IMR-90 (cell line): Measurements from ENCODE around the gene CD180. TPM values are rescaled to one million over a fixed set of nuclear protein-coding genes. Genes with fewer than 3 reads are reported as not detected.

Experiments used
- ATAC-seq: fragments of 200-7000 bp; cut with Tn5 transposase; 2 replicates; pipeline ENCODE4 v1.9.1; 2020; ENCODE audit warnings: low read depth, mild to moderate bottlenecking, moderate library complexity
- BruUV-seq: library from RNA; stranded (reverse); fragments of 400-500 nt; replicated peaks from 2 replicates; lab custom pipeline; 2021; lab: Mats Ljungman, UMichigan
- CTCF ChIA-PET: fragments of 300-600 bp; formaldehyde crosslinking; extraction: SDS; loops from one replicate; lab custom pipeline; 2021; ENCODE audit warnings: antibody characterized with exemption; lab: Yijun Ruan, JAX
- POLR2A ChIA-PET: fragments of 300-600 bp; sonication (Branson Sonifier 250); formaldehyde crosslinking; loops from one replicate; lab custom pipeline; 2022; ENCODE audit warnings: antibody characterized with exemption; ENCODE audit not compliant: unreplicated experiment; lab: Charles Lee
- DNase-seq: peaks from one replicate; pipeline ENCODE4 v3.0.0; 2013
- H2AFZ ChIP-seq: replicated peaks from 2 replicates; pipeline ENCODE3; 2013; ENCODE audit warnings: low read length, mild to moderate bottlenecking; ENCODE audit not compliant: poor library complexity
- H2AK5ac ChIP-seq: 2 replicates; pipeline ENCODE4 v1.6.1; 2013; ENCODE audit warnings: low read depth, low read length, inconsistent platforms
- H2AK9ac ChIP-seq: replicated peaks from 2 replicates; pipeline ENCODE3; 2013; ENCODE audit warnings: mild to moderate bottlenecking, low read depth, low read length, moderate library complexity; ENCODE audit not compliant: poor library complexity
- H2BK120ac ChIP-seq: 2 replicates; pipeline ENCODE4 v1.6.1; 2013; ENCODE audit warnings: low read depth, low read length, inconsistent platforms
- H2BK15ac ChIP-seq: 3 replicates; pipeline ENCODE4 v1.6.1; 2013; ENCODE audit warnings: low read depth, low read length, inconsistent platforms
- H2BK20ac ChIP-seq: 2 replicates; pipeline ENCODE4 v1.6.1; 2013; ENCODE audit warnings: low read depth, mild to moderate bottlenecking, inconsistent platforms, low read length, moderate library complexity
- H2BK5ac ChIP-seq: 2 replicates; pipeline ENCODE4 v1.6.1; 2013; ENCODE audit warnings: mild to moderate bottlenecking, low read depth, low read length, inconsistent platforms; ENCODE audit not compliant: poor library complexity, severe bottlenecking
- H3K14ac ChIP-seq: replicated peaks from 2 replicates; pipeline ENCODE4 v1.6.1; 2013; ENCODE audit warnings: low read depth, low read length, inconsistent platforms
- H3K18ac ChIP-seq: 2 replicates; pipeline ENCODE4 v1.6.1; 2013; ENCODE audit warnings: low read depth, low read length, control low read depth
- H3K23ac ChIP-seq: 2 replicates; pipeline ENCODE4 v1.6.1; 2013; ENCODE audit warnings: low read depth, low read length, inconsistent platforms
- H3K27ac ChIP-seq: 2 replicates; pipeline ENCODE4 v1.5.1; 2013; ENCODE audit warnings: mild to moderate bottlenecking, control low read depth, low read length; ENCODE audit not compliant: insufficient read depth
- H3K27me3 ChIP-seq: 2 replicates; pipeline ENCODE4 v1.6.1; 2013; ENCODE audit warnings: low read length; ENCODE audit not compliant: control insufficient read depth, insufficient read depth
- H3K36me3 ChIP-seq: 2 replicates; pipeline ENCODE4 v1.6.1; 2013; ENCODE audit warnings: low read length, mixed read lengths; ENCODE audit not compliant: control insufficient read depth, insufficient read depth
- H3K4ac ChIP-seq: 2 replicates; pipeline ENCODE4 v1.6.1; 2013; ENCODE audit warnings: low read depth, low read length, inconsistent platforms
- H3K4me1 ChIP-seq: 2 replicates; pipeline ENCODE4 v1.6.1; 2013; ENCODE audit warnings: low read length, mixed read lengths; ENCODE audit not compliant: control insufficient read depth, insufficient read depth
- H3K4me2 ChIP-seq: 2 replicates; pipeline ENCODE4 v1.6.1; 2013; ENCODE audit warnings: low read depth, mild to moderate bottlenecking, control low read depth, low read length, moderate library complexity
- H3K4me3 ChIP-seq: 2 replicates; pipeline ENCODE4 v1.5.1; 2013; ENCODE audit warnings: low read depth, mild to moderate bottlenecking, control low read depth, low read length, moderate library complexity; ENCODE audit not compliant: insufficient read depth
- H3K56ac ChIP-seq: 2 replicates; pipeline ENCODE4 v1.6.1; 2013; ENCODE audit warnings: low read length, inconsistent platforms; ENCODE audit not compliant: insufficient read depth; ENCODE audit errors: extremely low read depth
- H3K79me1 ChIP-seq, 2 experiments: 2 replicates each; pipeline ENCODE4 v1.6.1; 2013; ENCODE audit warnings: low read length in 2 of 2, inconsistent platforms in 1 of 2, low read depth in 1 of 2
- H3K9ac ChIP-seq: 2 replicates; pipeline ENCODE4 v1.6.1; 2013; ENCODE audit warnings: low read depth, low read length, control low read depth
- H3K9me1 ChIP-seq: 2 replicates; pipeline ENCODE4 v1.6.1; 2013; ENCODE audit warnings: low read length, inconsistent platforms; ENCODE audit not compliant: insufficient read depth
- H3K9me3 ChIP-seq: 2 replicates; pipeline ENCODE4 v1.6.1; 2013; ENCODE audit warnings: low read length; ENCODE audit not compliant: control insufficient read depth, insufficient read depth
- H4K20me1 ChIP-seq: 2 replicates; pipeline ENCODE4 v1.6.1; 2013; ENCODE audit warnings: low read length, inconsistent platforms; ENCODE audit not compliant: insufficient read depth
- H4K5ac ChIP-seq: 2 replicates; pipeline ENCODE4 v1.6.1; 2013; ENCODE audit warnings: mild to moderate bottlenecking, low read depth, low read length, control low read depth
- H4K8ac ChIP-seq, 2 experiments: 2 replicates each; pipeline ENCODE4 v1.6.1; 2013; ENCODE audit warnings: low read depth in 2 of 2, low read length in 2 of 2, control low read depth in 1 of 2, inconsistent platforms in 1 of 2
- H4K91ac ChIP-seq: 2 replicates; pipeline ENCODE4 v1.6.1; 2013; ENCODE audit warnings: low read depth, low read length, inconsistent platforms; ENCODE audit not compliant: insufficient read depth
- BHLHE40 ChIP-seq: fragments of 150-350 bp; IDR thresholded peaks from 2 replicates; pipeline ENCODE4 v1.6.1; 2016; ENCODE audit warnings: mild to moderate bottlenecking, low read depth, low read length
- CEBPB ChIP-seq: IDR thresholded peaks from 2 replicates; pipeline ENCODE4 v1.6.1; 2012; ENCODE audit warnings: low read depth, low read length, improper control_type of control experiment
- CHD1 ChIP-seq: IDR thresholded peaks from 2 replicates; pipeline ENCODE4 v1.6.1; 2012; ENCODE audit warnings: low read depth, low read length, improper control_type of control experiment
- FOS ChIP-seq: fragments of 150-350 bp; IDR thresholded peaks from 2 replicates; pipeline ENCODE4 v1.6.1; 2016; ENCODE audit warnings: low read depth, low read length
- MAFK ChIP-seq: IDR thresholded peaks from 2 replicates; pipeline ENCODE4 v1.6.1; 2012; ENCODE audit warnings: low read depth, low read length, improper control_type of control experiment
- NFE2L2 ChIP-seq: fragments of 150-350 bp; IDR thresholded peaks from 2 replicates; pipeline ENCODE4 v1.6.1; 2016; ENCODE audit warnings: low read depth, mild to moderate bottlenecking, low read length
- POLR2A ChIP-seq: IDR thresholded peaks from 2 replicates; pipeline ENCODE4 v1.6.1; 2012; ENCODE audit warnings: mild to moderate bottlenecking, low read depth, low read length
- RAD21 ChIP-seq: IDR thresholded peaks from 2 replicates; pipeline ENCODE4 v1.6.1; 2012; ENCODE audit warnings: low read length, improper control_type of control experiment
- RFX5 ChIP-seq: IDR thresholded peaks from 2 replicates; pipeline ENCODE4 v1.8.0; 2012; ENCODE audit warnings: low read depth, mild to moderate bottlenecking, low read length, moderate library complexity
- SMC3 ChIP-seq: fragments of 150-350 bp; IDR thresholded peaks from 2 replicates; pipeline ENCODE4 v1.6.1; 2016; ENCODE audit warnings: low read depth, mild to moderate bottlenecking, antibody characterized with exemption, low read length, moderate library complexity
- WGBS, 2 experiments: methylation state at CpG; one replicate each; pipeline versions ENCODE4 v1.1.5 to v1.1.7; 2013; ENCODE audit warnings: missing lambda C conversion rate in 2 of 2; ENCODE audit not compliant: insufficient read length in 1 of 2; ENCODE audit errors: extremely low coverage in 2 of 2; 5-methylcytosine and 5-hydroxymethylcytosine counted together
- dilution Hi-C: fragments of 300-500 bp; cut with HindIII; formaldehyde crosslinking; loops from one replicate; pipeline ENCODE4 v1.14.3; 2018; ENCODE audit warnings: low sequenced_read_pairs; ENCODE audit not compliant: unreplicated experiment
- in situ Hi-C: fragments of 300-500 bp; cut with MboI; formaldehyde crosslinking; loops from 3 replicates; pipeline ENCODE4 v1.14.3; 2019; ENCODE audit warnings: low sequenced_read_pairs, inconsistent platforms, mixed read lengths
- intact Hi-C: fragments of 100-400 bp; cut with micrococcal nuclease; formaldehyde crosslinking; loops from 2 replicates; pipeline ENCODE4 v1.10.0; 2022
- polyA plus RNA-seq, 3 experiments: library from polyadenylated mRNA; depleted of rRNA; stranded (reverse); fragments of >200 nt; gene quantifications; 2 replicates each; pipeline ENCODE4 v1.2.3, GENCODE V29; 2012; ENCODE audit warnings: low replicate concordance in 1 of 3
- total RNA-seq: library from RNA; depleted of rRNA; stranded (reverse); fragments of >200 nt; gene quantifications from 2 replicates; pipeline ENCODE4 v1.2.3, GENCODE V29; 2012
- TF ChIP-seq, protein P1 (sequence below): conservative IDR thresholded peaks from 2 replicates; pipeline ENCODE4 v1.5.1; 2012; ENCODE audit warnings: mild to moderate bottlenecking, low read depth, low read length, improper control_type of control experiment
- TF ChIP-seq, protein P2 (sequence below): fragments of 150-350 bp; IDR thresholded peaks from 2 replicates; pipeline ENCODE4 v1.6.1; 2017; ENCODE audit warnings: mild to moderate bottlenecking, antibody characterized with exemption, low read length, low read depth
- TF ChIP-seq, protein P3 (sequence below): fragments of 150-350 bp; IDR thresholded peaks from 2 replicates; pipeline ENCODE4 v1.6.1; 2016; ENCODE audit warnings: low read depth, mild to moderate bottlenecking, low read length, moderate library complexity, borderline replicate concordance

The CD180 gene
- total and polyA plus RNA-seq, 2 of the 4 experiments (the other 2 are of a cell fraction), result not detected

DNA sequence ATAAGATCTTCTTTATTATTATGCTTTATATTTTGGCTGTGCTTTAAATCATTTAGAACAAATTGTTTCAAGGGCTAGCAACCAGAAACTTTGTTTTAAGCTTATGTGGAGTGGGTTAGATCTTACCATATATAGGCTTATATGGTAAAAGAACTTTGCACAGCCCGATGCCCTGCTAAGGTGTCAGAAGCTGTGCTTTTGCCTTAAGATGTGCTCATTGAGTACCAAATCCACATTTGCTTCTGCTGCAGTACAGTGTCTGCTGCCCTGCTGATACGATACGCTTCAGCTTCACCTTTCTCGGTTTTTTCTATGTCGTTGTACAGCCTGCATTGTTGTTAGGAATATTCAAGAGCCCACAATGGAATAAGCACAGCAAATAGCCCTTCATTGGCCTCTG, 34.8 kb downstream of the CD180 start:
- ATAC-seq (no peak), DNase-seq (no peak)
- Histone ChIP-seq H3K23ac (no peak overlapping the region), H3K27me3 (no peaks in the 10 kb centered on the region), H2AFZ (no peak overlapping the region), H4K20me1 (no peaks in the 10 kb centered on the region), H4K5ac (no peak overlapping the region), H2BK20ac (no peak overlapping the region), H3K14ac (no peak overlapping the region), H2AK5ac (no peak overlapping the region), H4K91ac (no peak overlapping the region), H3K4me3 (no peak overlapping the region), H3K9me3 (no peaks in the 10 kb centered on the region), H2BK15ac (no peak overlapping the region), H3K4me1 (peaks cover 2% of the 10 kb centered on the region; the same call in 1 of the 2 replicates), H4K8ac (no peak overlapping the region), H3K79me1 (no peaks in the 10 kb centered on the region), H3K36me3 (peaks cover 21% of the 10 kb centered on the region), H3K4me2 (no peak overlapping the region), H2AK9ac (no peak overlapping the region), H3K9ac (no peak overlapping the region), H3K4ac (no peak overlapping the region), H2BK120ac (no peak overlapping the region), H3K56ac (no peak overlapping the region), H2BK5ac (no peak overlapping the region), H3K9me1 (no peaks in the 10 kb centered on the region), H3K27ac (no peak overlapping the region), H3K18ac (no peak overlapping the region)
- ChIA-PET CTCF (interaction anchor here (1.4 kb wide), 1 partner anchor 12 kb away, joined by 6 read pairs; no protein-coding TSS in a partner anchor), POLR2A (no interaction called here)
- in situ Hi-C loops, result loop anchor here (5.0 kb wide), 1 partner anchor 51 kb away; no protein-coding TSS in a partner anchor
- BruUV-seq, result no TSS peak
- no peak for TF ChIP-seq BHLHE40
- TF ChIP-seq POLR2A, result no peak
- TF ChIP-seq CHD1, result no peak
- no peak for TF ChIP-seq NFE2L2
- TF ChIP-seq FOS, result no peak
- TF ChIP-seq SMC3, result no peak
- TF ChIP-seq, protein P1, sequence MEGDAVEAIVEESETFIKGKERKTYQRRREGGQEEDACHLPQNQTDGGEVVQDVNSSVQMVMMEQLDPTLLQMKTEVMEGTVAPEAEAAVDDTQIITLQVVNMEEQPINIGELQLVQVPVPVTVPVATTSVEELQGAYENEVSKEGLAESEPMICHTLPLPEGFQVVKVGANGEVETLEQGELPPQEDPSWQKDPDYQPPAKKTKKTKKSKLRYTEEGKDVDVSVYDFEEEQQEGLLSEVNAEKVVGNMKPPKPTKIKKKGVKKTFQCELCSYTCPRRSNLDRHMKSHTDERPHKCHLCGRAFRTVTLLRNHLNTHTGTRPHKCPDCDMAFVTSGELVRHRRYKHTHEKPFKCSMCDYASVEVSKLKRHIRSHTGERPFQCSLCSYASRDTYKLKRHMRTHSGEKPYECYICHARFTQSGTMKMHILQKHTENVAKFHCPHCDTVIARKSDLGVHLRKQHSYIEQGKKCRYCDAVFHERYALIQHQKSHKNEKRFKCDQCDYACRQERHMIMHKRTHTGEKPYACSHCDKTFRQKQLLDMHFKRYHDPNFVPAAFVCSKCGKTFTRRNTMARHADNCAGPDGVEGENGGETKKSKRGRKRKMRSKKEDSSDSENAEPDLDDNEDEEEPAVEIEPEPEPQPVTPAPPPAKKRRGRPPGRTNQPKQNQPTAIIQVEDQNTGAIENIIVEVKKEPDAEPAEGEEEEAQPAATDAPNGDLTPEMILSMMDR, result no peak
- no peak for TF ChIP-seq RAD21
- TF ChIP-seq, protein P2, sequence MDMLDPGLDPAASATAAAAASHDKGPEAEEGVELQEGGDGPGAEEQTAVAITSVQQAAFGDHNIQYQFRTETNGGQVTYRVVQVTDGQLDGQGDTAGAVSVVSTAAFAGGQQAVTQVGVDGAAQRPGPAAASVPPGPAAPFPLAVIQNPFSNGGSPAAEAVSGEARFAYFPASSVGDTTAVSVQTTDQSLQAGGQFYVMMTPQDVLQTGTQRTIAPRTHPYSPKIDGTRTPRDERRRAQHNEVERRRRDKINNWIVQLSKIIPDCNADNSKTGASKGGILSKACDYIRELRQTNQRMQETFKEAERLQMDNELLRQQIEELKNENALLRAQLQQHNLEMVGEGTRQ, result no peak
- TF ChIP-seq, protein P3, sequence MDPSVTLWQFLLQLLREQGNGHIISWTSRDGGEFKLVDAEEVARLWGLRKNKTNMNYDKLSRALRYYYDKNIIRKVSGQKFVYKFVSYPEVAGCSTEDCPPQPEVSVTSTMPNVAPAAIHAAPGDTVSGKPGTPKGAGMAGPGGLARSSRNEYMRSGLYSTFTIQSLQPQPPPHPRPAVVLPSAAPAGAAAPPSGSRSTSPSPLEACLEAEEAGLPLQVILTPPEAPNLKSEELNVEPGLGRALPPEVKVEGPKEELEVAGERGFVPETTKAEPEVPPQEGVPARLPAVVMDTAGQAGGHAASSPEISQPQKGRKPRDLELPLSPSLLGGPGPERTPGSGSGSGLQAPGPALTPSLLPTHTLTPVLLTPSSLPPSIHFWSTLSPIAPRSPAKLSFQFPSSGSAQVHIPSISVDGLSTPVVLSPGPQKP, result no peak
- no peak for TF ChIP-seq CEBPB
- no peak for TF ChIP-seq MAFK
- no peak for TF ChIP-seq RFX5
- intact Hi-C loops, result loop anchor here (10.0 kb wide), 1 partner anchor 1883 kb away; no protein-coding TSS in a partner anchor
- no CpG with 5 or more reads among the region's 5 CpGs for WGBS, 2 experiments
- dilution Hi-C loops, result no loop called here
